Hepatocyte (in vitro differentiated cells): ENCODE data around the gene TRIM37. TPM values are rescaled to one million over a fixed set of nuclear protein-coding genes. Genes with fewer than 3 reads are reported as not detected.

ENCODE experiments used
- DNase-seq: peaks from one replicate; pipeline ENCODE4 v3.0.0-alpha.2; 2016; ENCODE audit warnings: low spot score
- H2AFZ ChIP-seq: fragments of 200-600 bp; sonication (generic); 2 replicates; pipeline ENCODE4 v1.6.0; 2016; ENCODE audit warnings: antibody characterized with exemption, mild to moderate bottlenecking
- H3K27ac ChIP-seq: fragments of 200-600 bp; sonication (generic); 2 replicates; pipeline ENCODE4 v1.5.1; 2016; ENCODE audit warnings: mild to moderate bottlenecking
- H3K27me3 ChIP-seq: fragments of 200-600 bp; sonication (generic); 2 replicates; pipeline ENCODE4 v1.6.1; 2016
- H3K36me3 ChIP-seq: fragments of 200-600 bp; sonication (generic); replicated peaks from 2 replicates; pipeline ENCODE4 v1.5.1; 2016; ENCODE audit warnings: low read depth; ENCODE audit not compliant: insufficient read depth
- H3K4me1 ChIP-seq: fragments of 200-600 bp; sonication (generic); 2 replicates; pipeline ENCODE4 v1.5.1; 2016; ENCODE audit warnings: mild to moderate bottlenecking, moderate library complexity; ENCODE audit not compliant: insufficient read depth
- H3K4me2 ChIP-seq: fragments of 200-600 bp; sonication (generic); 2 replicates; pipeline ENCODE4 v1.6.0; 2016
- H3K4me3 ChIP-seq: fragments of 200-600 bp; sonication (generic); 2 replicates; pipeline ENCODE4 v1.5.1; 2016; ENCODE audit warnings: mild to moderate bottlenecking
- H3K79me2 ChIP-seq: fragments of 200-600 bp; sonication (generic); 2 replicates; pipeline ENCODE4 v1.6.0; 2017; ENCODE audit warnings: mild to moderate bottlenecking
- H3K9me2 ChIP-seq: fragments of 200-600 bp; sonication (generic); replicated peaks from 2 replicates; pipeline ENCODE4 v1.6.0; 2017; ENCODE audit warnings: mild to moderate bottlenecking; ENCODE audit not compliant: insufficient read depth
- H3K9me3 ChIP-seq: fragments of 200-600 bp; sonication (generic); 2 replicates; pipeline ENCODE4 v1.5.1; 2016; ENCODE audit warnings: low read depth, mild to moderate bottlenecking
- H4K20me1 ChIP-seq: fragments of 200-600 bp; sonication (generic); 2 replicates; pipeline ENCODE4 v1.6.0; 2016; ENCODE audit warnings: mild to moderate bottlenecking; ENCODE audit not compliant: insufficient read depth, poor library complexity, severe bottlenecking
- CTCF ChIP-seq: fragments of 200-600 bp; sonication (generic); IDR thresholded peaks from 2 replicates; pipeline ENCODE4 v1.5.1; 2016; ENCODE audit warnings: antibody characterized with exemption, mild to moderate bottlenecking; ENCODE audit not compliant: poor library complexity
- EZH2 ChIP-seq: fragments of 200-600 bp; sonication (generic); IDR thresholded peaks from 2 replicates; pipeline ENCODE4 v1.6.1; 2016; ENCODE audit warnings: antibody characterized with exemption, mild to moderate bottlenecking, borderline replicate concordance
- EZH2phosphoT487 ChIP-seq: fragments of 200-600 bp; sonication (generic); IDR thresholded peaks from one replicate; pipeline ENCODE4 v1.6.1; 2018; ENCODE audit warnings: antibody characterized with exemption, mild to moderate bottlenecking, low read depth, moderate library complexity; ENCODE audit not compliant: unreplicated experiment, severe bottlenecking
- WGBS: methylation state at CpG from one replicate; pipeline ENCODE4 v1.1.6; 2016; ENCODE audit warnings: low lambda C conversion rate; ENCODE audit errors: missing lambda C conversion rate; 5-methylcytosine and 5-hydroxymethylcytosine counted together
- polyA plus RNA-seq: library from polyadenylated mRNA; unstranded; fragments of >200 nt; fragmentation: Nextera tagmentation; extraction: Ambion mirVana; gene quantifications from 2 replicates; pipeline ENCODE4 v1.2.1, GENCODE V29; 2016
- total RNA-seq: library from RNA; depleted of rRNA; stranded (reverse); fragments of >200 nt; gene quantifications from 2 replicates; pipeline ENCODE4 v1.2.3, GENCODE V29; 2014

The TRIM37 gene
- total and polyA plus RNA-seq, 2 experiments from 2014 or later = 9.7 to 20.3 TPM

- H4K20me1 ChIP-seq = no peaks in the 10 kb centered on the region
- TF ChIP-seq EZH2 (no peak), EZH2phosphoT487 (no peak), CTCF (no peak)
- no peak overlapping the region for H3K27ac ChIP-seq
Measured at GRCh38 chr17:58974354-58974753, 132.3 kb downstream of the TRIM37 start.

GRCh38 chr17:58970609-58971450, 135.8 kb downstream of the TRIM37 start:
- Histone ChIP-seq H4K20me1 (no peaks in the 10 kb centered on the region), H3K36me3 (no peaks in the 10 kb centered on the region), H3K9me3 (no peaks in the 10 kb centered on the region), H3K79me2 (no peaks in the 10 kb centered on the region), H3K9me2 (no peaks in the 10 kb centered on the region), H3K4me2 (no peak overlapping the region), H3K4me1 (no peaks in the 10 kb centered on the region), H2AFZ (no peak overlapping the region), H3K27me3 (no peaks in the 10 kb centered on the region), H3K27ac (no peak overlapping the region), H3K4me3 (no peak overlapping the region)
- no peak for DNase-seq
- TF ChIP-seq EZH2phosphoT487 (no peak), CTCF (no peak), EZH2 (no peak)
- WGBS = 76% methylated on average over 7 of the region's 7 CpGs

More at GRCh38 chr17:58974354-58974753, 132.3 kb downstream of the TRIM37 start:
- WGBS = 93% methylated on average over 2 of the region's 2 CpGs
- Histone ChIP-seq H3K9me3 (no peaks in the 10 kb centered on the region), H3K4me3 (no peak overlapping the region), H3K27me3 (no peaks in the 10 kb centered on the region), H3K36me3 (no peaks in the 10 kb centered on the region), H2AFZ (no peak overlapping the region), H3K4me2 (no peak overlapping the region), H3K9me2 (no peaks in the 10 kb centered on the region), H3K79me2 (no peaks in the 10 kb centered on the region), H3K4me1 (no peaks in the 10 kb centered on the region)
- no peak for DNase-seq

- Histone ChIP-seq H3K9me2 (no peaks in the 10 kb centered on the region), H3K27me3 (no peaks in the 10 kb centered on the region), H2AFZ (no peak overlapping the region), H3K4me2 (no peak overlapping the region), H3K36me3 (no peaks in the 10 kb centered on the region), H3K4me3 (no peak overlapping the region), H4K20me1 (no peaks in the 10 kb centered on the region), H3K27ac (no peak overlapping the region), H3K79me2 (no peaks in the 10 kb centered on the region), H3K4me1 (no peaks in the 10 kb centered on the region), H3K9me3 (no peaks in the 10 kb centered on the region)
- no peak for TF ChIP-seq EZH2phosphoT487
- no peak for TF ChIP-seq EZH2
- TF ChIP-seq CTCF = no peak
- 88% methylated on average over 4 of the region's 4 CpGs for WGBS
- DNase-seq = no peak
Measured at GRCh38 chr17:58969612-58970011, 137.1 kb downstream of the TRIM37 start.
